Activated CD8-positive, alpha-beta memory T cell treated with anti-CD3 and anti-CD28 coated beads, Interleukin-2, amount 50 U/mL, for 1 hour (primary cell): ENCODE data around the gene GOT1.

Experiments
- DNase-seq: peaks from one replicate; pipeline ENCODE4 v3.0.0-alpha.2; 2020; ENCODE audit errors: extremely low read depth

GOT1 gene

GRCh38 chr10:99395750-99396445 is 34.5 kb downstream of the GOT1 start:
- DNase-seq: no peak

DNA sequence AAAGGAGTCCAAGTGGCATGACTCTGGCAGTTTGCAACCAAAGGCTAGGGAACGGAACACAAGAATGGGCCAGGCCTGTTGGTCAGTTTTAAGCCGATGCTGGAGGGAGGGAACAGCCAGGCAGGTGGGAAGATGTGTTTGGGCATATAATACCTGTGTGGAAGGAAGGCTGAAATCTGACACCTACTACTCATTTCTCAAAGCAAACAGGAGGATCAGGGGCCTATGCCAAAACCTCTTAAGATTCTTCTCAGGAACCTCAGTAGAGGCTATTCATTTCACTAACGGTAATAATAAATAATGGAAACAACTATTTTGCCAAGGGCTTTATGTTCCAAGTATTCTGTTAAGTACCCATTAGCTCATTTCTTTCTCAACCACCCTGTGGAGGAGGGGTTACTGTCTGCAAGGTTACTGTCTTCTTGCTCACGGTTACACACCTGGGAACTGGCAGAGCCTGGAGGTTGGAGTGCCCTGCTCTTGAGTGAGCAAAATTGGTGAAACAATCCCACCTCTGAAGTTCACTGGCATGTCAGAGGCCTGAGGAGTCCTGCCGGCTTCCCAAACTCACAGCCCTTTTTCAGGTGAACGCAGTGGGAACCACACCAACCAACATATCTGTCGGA is 35.5 kb downstream of the GOT1 start:
- no peak for DNase-seq

GRCh38 chr10:99394256-99394655 is 36.2 kb downstream of the GOT1 start:
- DNase-seq: no peak

DNA sequence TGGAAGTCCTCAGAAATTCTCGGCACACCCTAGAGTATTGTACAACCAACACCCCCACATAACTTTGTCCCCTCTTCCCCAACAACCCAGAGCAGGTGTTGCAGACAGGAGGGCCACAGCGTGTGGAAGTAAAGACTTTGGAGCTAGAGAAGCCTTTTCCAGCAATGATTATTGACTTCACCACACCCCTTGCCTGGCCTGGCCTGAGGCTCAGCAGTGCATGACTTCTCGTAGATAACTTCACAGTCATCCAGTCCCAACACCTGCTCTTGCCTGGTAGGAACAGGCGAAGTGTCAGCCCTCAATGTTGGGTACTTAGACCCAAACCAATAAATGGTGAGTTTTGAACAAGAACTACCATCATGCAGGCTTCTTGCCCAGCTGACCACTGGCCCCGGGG is 36.7 kb downstream of the GOT1 start:
- DNase-seq: no peak

- no peak for DNase-seq
Measured at GRCh38 chr10:99393036-99393435, 37.4 kb downstream of the GOT1 start.

DNA sequence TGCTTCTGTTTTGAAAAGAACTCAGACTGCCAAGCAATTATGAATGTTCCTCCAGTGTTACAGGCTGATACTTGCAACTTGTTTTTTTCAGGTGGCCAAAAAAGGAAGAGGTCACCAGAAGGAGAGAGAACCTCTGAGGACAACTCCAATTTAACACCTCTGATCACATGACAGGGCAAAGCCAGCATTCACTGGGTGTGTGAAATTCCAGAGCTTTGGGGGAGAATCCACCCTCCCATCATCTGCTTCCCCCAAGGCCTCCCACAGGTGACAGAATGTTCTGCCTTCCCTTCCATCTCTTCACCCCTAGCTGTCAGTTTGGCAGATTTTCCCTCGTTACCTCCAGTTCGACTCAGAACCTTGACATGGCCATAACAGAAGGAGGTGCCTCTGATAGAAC is 39.1 kb downstream of the GOT1 start:
- no peak for DNase-seq

GRCh38 chr10:99389729-99390480 is 40.5 kb downstream of the GOT1 start:
- DNase-seq: no peak

- no peak for DNase-seq
Measured at GRCh38 chr10:99387541-99387940, 42.9 kb downstream of the GOT1 start.

- no peak for DNase-seq
Measured at GRCh38 chr10:99387071-99387470, 43.4 kb downstream of the GOT1 start.

GRCh38 chr10:99382176-99382575 is 48.2 kb downstream of the GOT1 start:
- DNase-seq: no peak

GRCh38 chr10:99375426-99375825 is 55.0 kb downstream of the GOT1 start:
- DNase-seq: no peak

GRCh38 chr10:99374972-99375371 is 55.5 kb downstream of the GOT1 start:
- no peak for DNase-seq

DNA sequence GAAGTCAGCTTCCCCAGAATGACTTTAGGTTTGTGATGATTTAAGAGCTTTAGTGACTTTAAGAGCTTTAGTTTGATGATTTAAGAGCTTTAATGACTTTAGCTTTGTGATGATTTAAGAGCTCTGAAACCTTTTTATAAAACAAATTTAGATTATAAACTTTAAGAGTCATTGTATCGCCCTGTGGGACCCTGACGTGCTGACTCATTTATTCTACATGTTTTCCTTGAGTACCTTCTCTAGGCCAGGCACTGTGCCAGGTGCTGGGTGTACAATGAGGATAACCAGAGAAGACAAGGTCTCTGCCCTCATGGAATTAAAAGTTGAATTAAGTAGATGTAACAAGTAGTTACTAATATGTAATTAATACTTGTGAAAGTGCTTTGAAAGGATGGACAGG is 55.9 kb downstream of the GOT1 start:
- DNase-seq: no peak

DNA sequence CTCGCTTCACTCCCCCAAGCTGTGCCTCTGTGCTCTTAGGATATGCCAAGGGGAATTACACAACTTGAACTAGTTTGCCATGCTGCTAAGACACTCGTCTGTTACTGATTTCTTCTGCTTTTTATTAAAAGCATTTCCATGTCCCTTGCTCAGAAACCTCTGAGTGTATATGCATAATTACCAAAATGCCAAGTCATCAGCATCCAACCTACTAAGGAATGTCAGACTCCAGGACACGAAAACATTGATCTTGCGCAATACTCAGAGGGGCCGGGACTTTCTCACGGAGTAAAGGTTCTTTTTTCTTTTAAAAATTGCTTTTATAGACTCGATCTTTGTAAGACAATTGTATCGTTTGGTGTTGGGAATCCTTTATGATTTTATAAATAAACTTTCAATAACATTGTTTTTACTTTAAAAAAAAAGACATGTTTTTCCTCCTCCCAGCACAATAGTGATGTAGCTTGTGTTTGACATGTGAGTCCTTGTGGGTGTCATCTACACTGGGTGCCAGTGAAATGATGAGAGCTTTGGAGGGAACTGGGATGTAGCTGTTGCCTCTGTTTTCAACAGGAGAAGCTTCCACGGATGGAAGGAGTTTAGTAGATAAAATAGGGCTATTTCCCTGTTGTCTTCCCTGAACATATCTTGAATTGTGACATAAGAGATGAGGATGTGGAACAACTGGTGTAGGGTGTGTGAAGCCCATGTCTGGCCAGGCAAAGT is 57.7 kb downstream of the GOT1 start:
- DNase-seq: no peak

- DNase-seq: no peak
Measured at GRCh38 chr10:99370993-99371392, 59.4 kb downstream of the GOT1 start.

GRCh38 chr10:99369551-99369950 is 60.9 kb downstream of the GOT1 start:
- no peak for DNase-seq

GRCh38 chr10:99369126-99369525 is 61.3 kb downstream of the GOT1 start:
- DNase-seq: no peak

GRCh38 chr10:99368646-99369045 is 61.8 kb downstream of the GOT1 start:
- DNase-seq: no peak

GRCh38 chr10:99366666-99367065 is 63.8 kb downstream of the GOT1 start:
- DNase-seq: no peak

GRCh38 chr10:99365736-99366135 is 64.7 kb downstream of the GOT1 start:
- DNase-seq: no peak

- no peak for DNase-seq
Measured at GRCh38 chr10:99365311-99365710, 65.1 kb downstream of the GOT1 start.

DNA sequence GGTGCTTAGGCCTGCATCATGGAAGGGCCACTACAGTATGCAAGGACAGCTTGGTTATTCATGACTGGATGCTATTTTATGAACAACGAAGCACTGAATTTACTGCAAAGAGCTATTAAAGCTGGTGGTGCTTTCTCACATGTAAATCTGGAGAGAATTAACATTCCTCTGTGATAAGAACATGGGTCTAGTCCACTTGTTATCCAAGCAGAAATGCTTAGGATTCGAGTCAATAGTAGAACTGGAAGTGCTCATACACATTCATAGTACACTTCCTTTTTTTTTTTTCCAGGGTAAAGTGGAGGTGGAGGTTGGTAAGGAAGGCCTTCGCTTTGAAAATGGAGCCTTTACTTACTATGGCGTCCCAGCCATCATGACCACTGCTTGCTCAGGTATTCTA is 66.3 kb downstream of the GOT1 start:
- DNase-seq: no peak
